Hematopoietic multipotent progenitor cell treated with erythropoietin and hydrocortisone succinate and interleukin-3 and kit ligand, for 15 days (in vitro differentiated cells): Measurements from ENCODE around the gene IL7R.
"Not testable (repeated sequence)": the region's sequence is repeated elsewhere in the genome, so short reads cannot be mapped to it uniquely, and the experiment has no call there.

Experiments
- DNase-seq: peaks from one replicate; pipeline ENCODE4 v3.0.0-alpha.2; 2015; ENCODE audit warnings: low spot score

The IL7R gene

GRCh38 chr5:35838370-35839042, 18.2 kb upstream of the IL7R start:
- DNase-seq, result no peak

GRCh38 chr5:35842856-35843255, 13.8 kb upstream of the IL7R start:
- DNase-seq, result no peak

GRCh38 chr5:35845508-35845907, 11.2 kb upstream of the IL7R start:
- DNase-seq, result not testable (repeated sequence)

GRCh38 chr5:35847491-35847890, 9.2 kb upstream of the IL7R start:
- no peak for DNase-seq

- DNase-seq, result no peak
These were observed 8.7 kb upstream of the IL7R start for GRCh38 chr5:35847961-35848360.

GRCh38 chr5:35849860-35850259, 6.8 kb upstream of the IL7R start:
- no peak for DNase-seq

GRCh38 chr5:35850967-35851680, 5.6 kb upstream of the IL7R start:
- DNase-seq, result no peak

GRCh38 chr5:35852084-35852734, 4.5 kb upstream of the IL7R start:
- DNase-seq, result no peak

GRCh38 chr5:35852773-35853172, 3.9 kb upstream of the IL7R start:
- DNase-seq, result no peak

GRCh38 chr5:35853631-35854030, 3.1 kb upstream of the IL7R start:
- DNase-seq, result no peak

GRCh38 chr5:35854248-35854647, 2.4 kb upstream of the IL7R start:
- DNase-seq, result no peak

- no peak for DNase-seq
These were observed 1.5 kb upstream of the IL7R start for GRCh38 chr5:35855187-35855586.

GRCh38 chr5:35856186-35856764, 416 bp upstream of the IL7R start:
- not testable (repeated sequence) for DNase-seq

- DNase-seq, result no peak
These were observed 1.0 kb downstream of the IL7R start for GRCh38 chr5:35857606-35858205.

GRCh38 chr5:35859101-35859661, 2.5 kb downstream of the IL7R start:
- DNase-seq, result no peak

- no peak for DNase-seq
These were observed 4.0 kb downstream of the IL7R start for GRCh38 chr5:35860686-35861085.

- DNase-seq, result no peak
These were observed 5.0 kb downstream of the IL7R start for GRCh38 chr5:35861718-35862117.

- no peak for DNase-seq
These were observed 5.4 kb downstream of the IL7R start for GRCh38 chr5:35862126-35862525.

GRCh38 chr5:35863159-35863558, 6.5 kb downstream of the IL7R start:
- no peak for DNase-seq

- no peak for DNase-seq
These were observed 11.3 kb downstream of the IL7R start for GRCh38 chr5:35867998-35868397.

GRCh38 chr5:35869685-35870277, 13.1 kb downstream of the IL7R start:
- no peak for DNase-seq

- no peak for DNase-seq
These were observed 13.9 kb downstream of the IL7R start for GRCh38 chr5:35870605-35871004.
